Measurements from ENCODE around the gene NCOA3. TPM values are rescaled to one million over a fixed set of nuclear protein-coding genes. Genes with fewer than 3 reads are reported as not detected.

The NCOA3 gene
- total and polyA plus RNA-seq, 3 donors from 2014 or later = 18.1 to 32.5 (median 27.6) TPM

DNA sequence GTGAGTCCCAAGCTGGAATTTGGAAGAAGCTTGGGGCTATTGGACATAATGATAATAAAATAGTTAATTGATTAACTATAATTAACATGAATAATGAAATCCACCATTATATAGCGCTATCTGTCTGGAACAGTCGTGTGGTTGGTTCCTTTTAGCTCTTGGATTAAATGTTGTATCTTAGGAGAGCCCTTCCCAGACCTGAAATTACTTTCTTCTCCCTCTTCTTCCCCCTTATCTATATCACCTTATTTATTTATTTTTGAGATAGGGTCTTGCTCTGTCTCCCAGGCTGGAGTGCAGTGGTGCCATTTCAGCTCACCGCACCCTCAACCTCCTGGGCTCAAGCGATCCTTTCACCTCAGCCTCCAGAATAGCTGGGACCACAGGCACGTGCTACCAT, 64.6 kb downstream of the NCOA3 start:
- intact Hi-C loops (cut with DNase I; ENCODE audit: low total_unique reads) = no loop called here
- Histone ChIP-seq H3K4me1 (peaks cover 5% of the 10 kb centered on the region), H3K36me3 (ENCODE audit: low read depth, missing control alignments) (no peaks in the 10 kb centered on the region), H3K27ac (no peak overlapping the region), H3K4me3 (no peak overlapping the region), H3K9me3 (no peaks in the 10 kb centered on the region), H3K27me3 (no peaks in the 10 kb centered on the region)
- WGBS, 2 donors = 95 to 98% methylated on average over 5 of the region's 5 CpGs
- DNase-seq = no peak
- no peak for TF ChIP-seq POLR2A (IDR thresholded peaks at IDR 0.05)
- TF ChIP-seq, protein P1, sequence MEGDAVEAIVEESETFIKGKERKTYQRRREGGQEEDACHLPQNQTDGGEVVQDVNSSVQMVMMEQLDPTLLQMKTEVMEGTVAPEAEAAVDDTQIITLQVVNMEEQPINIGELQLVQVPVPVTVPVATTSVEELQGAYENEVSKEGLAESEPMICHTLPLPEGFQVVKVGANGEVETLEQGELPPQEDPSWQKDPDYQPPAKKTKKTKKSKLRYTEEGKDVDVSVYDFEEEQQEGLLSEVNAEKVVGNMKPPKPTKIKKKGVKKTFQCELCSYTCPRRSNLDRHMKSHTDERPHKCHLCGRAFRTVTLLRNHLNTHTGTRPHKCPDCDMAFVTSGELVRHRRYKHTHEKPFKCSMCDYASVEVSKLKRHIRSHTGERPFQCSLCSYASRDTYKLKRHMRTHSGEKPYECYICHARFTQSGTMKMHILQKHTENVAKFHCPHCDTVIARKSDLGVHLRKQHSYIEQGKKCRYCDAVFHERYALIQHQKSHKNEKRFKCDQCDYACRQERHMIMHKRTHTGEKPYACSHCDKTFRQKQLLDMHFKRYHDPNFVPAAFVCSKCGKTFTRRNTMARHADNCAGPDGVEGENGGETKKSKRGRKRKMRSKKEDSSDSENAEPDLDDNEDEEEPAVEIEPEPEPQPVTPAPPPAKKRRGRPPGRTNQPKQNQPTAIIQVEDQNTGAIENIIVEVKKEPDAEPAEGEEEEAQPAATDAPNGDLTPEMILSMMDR (IDR thresholded peaks at IDR 0.05) = no peak

DNA sequence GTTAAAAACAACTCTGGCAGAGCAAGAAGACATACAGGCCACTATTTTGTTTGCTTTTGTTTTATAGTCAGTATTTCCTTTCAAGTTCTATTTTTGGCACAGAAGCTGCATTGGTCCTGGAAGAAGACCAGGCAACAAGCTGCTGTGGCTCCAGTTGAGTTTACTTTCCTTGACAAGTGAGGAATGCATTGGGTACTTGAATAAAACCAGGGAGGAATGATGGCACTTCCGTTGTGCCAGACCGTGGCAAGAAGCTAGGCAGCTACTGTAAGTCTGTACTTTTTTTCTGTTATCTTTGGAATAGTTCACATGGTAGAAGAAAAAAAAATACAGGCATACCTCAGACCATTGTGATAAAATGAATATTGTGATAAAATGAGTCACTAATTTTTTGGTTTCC, 66.3 kb downstream of the NCOA3 start:
- peaks cover 5% of the 10 kb centered on the region for H3K4me1 ChIP-seq
- no peak overlapping the region for H3K4me3 ChIP-seq
- intact Hi-C loops (cut with DNase I; ENCODE audit: low total_unique reads) = no loop called here
- H3K36me3 ChIP-seq (ENCODE audit: low read depth, missing control alignments) = no peaks in the 10 kb centered on the region
- TF ChIP-seq, protein P1 (IDR thresholded peaks at IDR 0.05) = no peak
- no peak for TF ChIP-seq POLR2A (IDR thresholded peaks at IDR 0.05)
- H3K27ac ChIP-seq = peak overlapping the region in 1 of 2 donors; percentile 36
- no peaks in the 10 kb centered on the region for H3K9me3 ChIP-seq
- 21 to 27% methylated on average over 2 of the region's 2 CpGs for WGBS, 2 donors
- no peak for DNase-seq
- no peaks in the 10 kb centered on the region for H3K27me3 ChIP-seq

DNA sequence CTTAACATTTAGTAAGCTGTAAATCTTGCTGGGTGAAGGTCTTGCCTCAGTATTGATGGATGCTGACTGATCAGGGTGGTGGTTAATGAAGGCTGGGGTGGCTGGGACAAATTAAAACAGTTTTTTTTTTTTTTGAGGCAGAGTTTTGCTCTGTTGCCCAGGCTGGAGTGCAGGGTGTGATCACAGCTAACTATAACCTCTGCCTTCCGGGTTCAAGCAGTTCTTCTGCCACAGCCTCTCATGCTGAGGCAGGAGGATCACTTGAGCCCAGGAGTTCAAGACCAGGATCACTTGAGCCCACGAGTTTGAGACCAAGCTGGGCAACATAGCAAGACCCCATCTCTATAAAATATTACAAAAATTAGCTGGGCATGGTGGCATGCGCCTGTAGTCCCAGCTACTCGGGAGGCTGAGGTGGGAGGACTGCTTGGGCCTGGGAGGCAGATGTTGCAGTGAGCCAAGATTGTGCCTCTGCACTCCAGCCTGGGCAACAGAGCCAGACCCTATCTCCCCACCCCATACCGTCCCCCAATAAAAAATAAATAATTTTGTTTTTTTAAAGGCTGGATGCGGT, 67.2 kb downstream of the NCOA3 start:
- DNase-seq = no peak
- H3K27ac ChIP-seq = no peak overlapping the region
- H3K9me3 ChIP-seq = no peaks in the 10 kb centered on the region
- H3K36me3 ChIP-seq (ENCODE audit: low read depth, missing control alignments) = no peaks in the 10 kb centered on the region
- no peak overlapping the region for H3K4me3 ChIP-seq
- no peaks in the 10 kb centered on the region for H3K27me3 ChIP-seq
- 89 to 96% methylated on average over 6 of the region's 6 CpGs for WGBS, 2 donors
- intact Hi-C loops (cut with DNase I; ENCODE audit: low total_unique reads) = no loop called here
- peaks cover 5% of the 10 kb centered on the region for H3K4me1 ChIP-seq
- no peak for TF ChIP-seq POLR2A (IDR thresholded peaks at IDR 0.05)
- TF ChIP-seq, protein P1 (IDR thresholded peaks at IDR 0.05) = no peak

GRCh38 chr20:47571426-47571825, 69.7 kb downstream of the NCOA3 start:
- H3K4me3 ChIP-seq = no peak overlapping the region
- intact Hi-C loops (cut with DNase I; ENCODE audit: low total_unique reads) = no loop called here
- H3K9me3 ChIP-seq = no peaks in the 10 kb centered on the region
- H3K27ac ChIP-seq = no peak overlapping the region
- DNase-seq = no peak
- no peak for TF ChIP-seq POLR2A (IDR thresholded peaks at IDR 0.05)
- TF ChIP-seq, protein P1 (IDR thresholded peaks at IDR 0.05) = no peak
- WGBS, 2 donors = 100% methylated on average over 2 of the region's 2 CpGs
- no peaks in the 10 kb centered on the region for H3K27me3 ChIP-seq
- peaks cover 8% of the 10 kb centered on the region for H3K4me1 ChIP-seq
- H3K36me3 ChIP-seq (ENCODE audit: low read depth, missing control alignments) = no peaks in the 10 kb centered on the region

DNA sequence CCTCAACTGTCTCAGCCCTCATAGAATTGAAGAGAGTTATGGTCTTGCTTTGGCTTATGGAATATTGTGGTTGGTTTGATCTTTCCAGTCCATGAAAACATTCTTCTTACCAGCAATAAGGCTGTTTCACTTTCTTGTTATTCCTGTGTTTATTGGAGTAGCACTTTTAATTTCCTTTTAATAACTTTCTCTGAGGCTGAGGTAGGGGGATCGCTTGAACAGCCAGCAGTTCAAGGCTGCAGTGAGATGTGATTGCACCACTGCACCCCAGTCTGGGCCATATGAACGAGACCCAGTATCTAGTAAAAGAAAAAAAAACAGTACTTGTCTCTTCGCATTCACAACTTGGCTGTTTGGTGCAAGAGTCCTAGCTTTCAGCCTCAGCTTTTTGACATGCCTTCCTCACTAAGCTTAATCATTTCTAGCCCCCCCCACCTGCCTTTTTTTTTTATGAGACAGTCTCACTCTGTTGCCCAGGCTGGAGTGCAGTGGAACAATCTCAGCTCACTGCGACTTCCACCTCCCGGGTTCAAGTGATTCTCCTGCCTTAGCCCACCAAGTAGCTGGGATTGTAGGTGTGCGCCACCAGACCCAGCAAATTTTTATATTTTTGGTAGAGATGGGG, 70.5 kb downstream of the NCOA3 start:
- peaks cover 13% of the 10 kb centered on the region for H3K4me1 ChIP-seq
- intact Hi-C loops (cut with DNase I; ENCODE audit: low total_unique reads) = no loop called here
- H3K27me3 ChIP-seq = no peaks in the 10 kb centered on the region
- TF ChIP-seq, protein P1 (IDR thresholded peaks at IDR 0.05) = no peak
- no peak for TF ChIP-seq POLR2A (IDR thresholded peaks at IDR 0.05)
- DNase-seq = no peak
- H3K4me3 ChIP-seq = no peak overlapping the region
- no peaks in the 10 kb centered on the region for H3K36me3 ChIP-seq (ENCODE audit: low read depth, missing control alignments)
- 90 to 93% methylated on average over 6 of the region's 6 CpGs for WGBS, 2 donors
- H3K9me3 ChIP-seq = no peaks in the 10 kb centered on the region
- H3K27ac ChIP-seq = no peak overlapping the region
